HG02759 (cell line): ENCODE results near the gene GCH1.
"Not testable (repeated sequence)": the region's sequence is repeated elsewhere in the genome, so short reads cannot be mapped to it uniquely, and the experiment has no call there.

Experiments used
- ATAC-seq: cut with Tn5 transposase; IDR thresholded peaks from one replicate; pipeline ENCODE4 v1.9.1; 2021; ENCODE audit warnings: mild to moderate bottlenecking, moderate library complexity; ENCODE audit not compliant: unreplicated experiment

Gene GCH1

DNA sequence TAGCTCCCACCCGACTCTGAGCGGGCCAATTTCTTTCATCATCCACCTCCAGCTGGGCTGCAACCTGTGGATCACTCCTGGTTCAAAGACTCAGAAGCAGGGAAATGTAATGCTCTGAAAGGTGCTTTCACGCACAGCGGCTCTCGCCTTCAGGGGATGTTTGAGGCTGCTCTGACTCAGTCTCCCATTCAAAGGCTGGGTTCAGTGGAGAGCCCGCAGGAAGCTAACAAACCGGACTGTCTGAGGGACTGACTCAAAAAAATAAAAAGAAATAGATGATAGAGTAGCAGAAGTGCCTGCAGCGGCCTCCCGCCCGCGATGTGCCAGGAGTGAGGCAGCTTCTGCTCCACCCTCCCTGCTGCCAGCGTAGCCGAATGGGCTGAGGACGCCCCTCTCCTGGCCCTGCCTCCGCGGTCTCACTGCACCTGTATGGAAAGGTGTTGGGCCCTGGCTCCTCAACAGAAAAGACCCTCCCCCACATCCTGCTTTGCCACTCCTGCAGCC is 98.0 kb downstream of the GCH1 start:
- ATAC-seq, result no peak

DNA sequence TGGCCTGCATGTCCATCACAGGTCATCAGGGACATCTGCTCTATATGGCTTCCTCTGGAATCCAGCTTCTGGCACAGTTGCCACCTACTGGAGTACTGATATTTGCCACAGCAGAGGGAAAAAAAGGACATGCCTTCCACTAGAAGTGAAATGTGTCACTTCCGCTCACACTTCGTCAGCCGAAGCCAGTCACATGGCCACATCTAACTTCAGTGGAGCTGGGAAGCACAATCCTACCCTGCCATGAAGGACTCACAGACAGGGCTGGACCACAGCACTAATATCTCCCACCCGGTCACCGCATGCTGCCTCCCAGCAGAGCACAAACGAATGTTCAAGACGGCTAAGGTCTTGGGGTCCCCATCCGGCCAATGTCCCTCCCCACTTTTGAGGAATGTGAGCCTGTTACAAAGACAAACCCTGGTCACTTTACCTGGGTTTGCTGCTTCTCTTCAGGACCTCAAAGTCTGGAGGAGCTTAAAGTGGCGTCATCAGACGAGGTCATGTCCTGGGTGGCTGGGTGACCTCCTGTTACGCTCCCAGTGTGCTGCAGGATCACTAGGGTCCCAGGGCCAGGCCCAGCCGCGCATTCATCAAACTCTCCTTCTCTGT is 98.6 kb downstream of the GCH1 start:
- ATAC-seq, result no peak

DNA sequence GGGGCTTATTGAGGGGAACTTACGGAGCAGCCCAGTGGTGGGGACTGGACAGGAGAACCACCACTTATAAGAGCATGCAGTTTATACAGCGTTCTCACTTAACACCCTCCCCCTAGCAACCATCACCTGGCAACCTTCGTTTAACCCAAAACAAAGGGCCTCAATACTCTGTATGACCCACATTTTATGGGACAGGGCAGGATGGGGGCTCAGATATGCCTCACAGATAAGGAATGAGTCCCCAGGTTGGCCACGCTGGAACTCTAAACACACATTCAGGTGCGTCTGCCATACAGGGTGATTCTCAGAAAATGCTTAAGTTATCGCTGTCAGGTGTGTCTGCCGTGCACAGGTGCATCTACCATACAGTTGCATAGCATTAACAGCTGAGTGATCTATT is 99.2 kb downstream of the GCH1 start:
- no peak for ATAC-seq

DNA sequence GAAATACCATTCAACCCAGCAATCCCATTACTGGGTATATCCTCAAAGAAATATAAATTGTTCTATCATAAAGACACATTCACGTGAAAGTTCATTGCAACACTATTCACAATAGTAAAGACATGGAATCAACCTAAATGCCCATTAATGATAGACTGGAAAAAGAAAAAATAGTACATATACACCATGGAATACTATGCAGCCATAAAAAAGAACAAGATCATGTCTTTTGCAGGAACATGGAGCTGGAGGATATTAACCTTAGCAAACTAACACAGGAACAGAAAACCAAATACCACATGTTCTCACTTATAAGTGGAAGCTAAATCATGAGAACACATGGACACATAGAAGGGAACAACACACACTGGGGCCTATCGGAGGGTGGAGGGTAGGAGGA is 101.1 kb downstream of the GCH1 start:
- ATAC-seq, result not testable (repeated sequence)

DNA sequence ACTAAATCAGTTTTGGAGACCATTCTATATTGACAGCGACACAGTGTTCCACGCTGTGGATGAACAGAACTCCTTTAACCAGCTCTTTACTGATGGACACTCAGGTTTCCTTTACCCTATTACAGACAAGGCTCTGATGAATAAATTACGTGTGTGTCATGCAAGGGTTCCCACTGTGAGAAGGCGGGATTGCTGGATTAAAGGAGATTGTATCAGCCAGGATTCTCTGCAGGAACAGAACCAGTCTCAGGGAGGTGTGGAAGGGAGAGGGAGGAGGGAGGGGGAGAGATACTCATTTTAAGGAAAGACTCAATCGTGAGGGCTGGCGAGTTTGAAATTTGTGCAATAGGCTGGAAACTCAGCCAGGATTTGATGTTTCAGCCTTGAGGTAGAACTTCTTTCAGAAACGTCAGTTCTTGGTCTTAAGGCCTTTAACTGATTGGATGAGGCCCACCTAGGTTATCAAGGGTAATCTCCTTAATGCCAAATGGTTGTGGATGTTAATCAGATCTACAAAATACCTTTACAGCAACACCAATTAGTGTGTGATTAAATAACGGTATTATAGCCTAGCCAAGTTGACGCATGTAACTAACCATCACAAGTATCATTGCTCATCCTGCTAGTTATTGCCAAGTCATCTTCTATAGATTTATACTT is 104.0 kb downstream of the GCH1 start:
- no peak for ATAC-seq

DNA sequence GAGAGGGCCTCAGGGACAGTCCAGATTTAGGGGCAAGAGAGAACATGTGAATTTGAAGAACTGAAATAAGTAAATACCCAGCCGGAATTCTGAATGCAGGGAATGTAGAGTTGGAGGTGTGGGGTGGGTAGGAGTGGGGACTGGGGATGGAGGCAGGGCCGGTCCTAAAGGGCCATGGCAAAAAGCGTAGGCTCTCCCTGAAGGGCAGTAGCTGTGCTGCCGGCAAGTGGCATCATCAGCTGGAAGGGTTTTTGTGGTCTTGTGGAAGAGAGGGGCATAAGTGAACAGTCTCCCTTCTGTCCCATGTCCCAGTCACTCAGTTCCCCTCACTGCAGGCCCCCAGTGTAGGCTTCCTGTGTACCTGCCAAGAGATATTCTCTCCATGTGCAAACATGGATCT is 104.6 kb downstream of the GCH1 start:
- no peak for ATAC-seq

DNA sequence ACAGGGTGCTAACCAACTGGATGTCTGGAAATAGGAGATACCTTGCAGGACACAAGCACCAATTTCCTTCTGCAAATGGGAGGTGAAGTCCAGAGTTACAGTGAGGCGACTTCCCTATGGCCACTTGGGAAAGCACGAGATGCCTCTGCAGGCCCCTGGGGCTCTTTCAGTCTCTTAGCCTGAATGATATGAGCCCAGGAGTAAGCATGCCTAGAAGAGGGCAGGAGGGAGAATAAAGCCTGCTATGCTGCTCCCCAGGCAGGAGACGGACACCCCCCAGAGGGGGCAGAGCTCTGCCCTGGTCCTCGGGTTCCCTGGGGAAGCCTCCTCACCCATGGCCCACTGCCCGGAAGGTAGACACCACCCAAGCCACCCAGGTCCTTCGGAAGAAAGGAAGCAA is 105.1 kb downstream of the GCH1 start:
- ATAC-seq, result no peak

DNA sequence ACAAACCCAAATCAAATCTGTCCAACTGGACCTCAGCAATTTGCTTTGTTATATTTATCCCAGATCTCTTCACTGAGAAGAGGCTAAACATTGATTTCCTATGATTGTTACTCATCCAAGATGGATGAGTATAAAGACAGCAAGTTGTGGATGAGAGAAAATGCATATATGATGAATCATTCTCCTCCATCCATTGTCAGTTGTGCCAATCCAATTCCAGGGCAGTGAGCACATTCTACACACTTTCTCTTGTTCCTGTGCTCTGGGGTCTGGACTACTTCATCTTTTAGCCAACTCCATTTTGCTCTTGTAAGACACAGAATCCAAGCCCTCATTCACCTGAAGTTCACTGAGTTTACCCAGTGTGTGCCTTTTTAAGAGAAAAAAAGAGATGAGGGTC is 105.7 kb downstream of the GCH1 start:
- no peak for ATAC-seq

DNA sequence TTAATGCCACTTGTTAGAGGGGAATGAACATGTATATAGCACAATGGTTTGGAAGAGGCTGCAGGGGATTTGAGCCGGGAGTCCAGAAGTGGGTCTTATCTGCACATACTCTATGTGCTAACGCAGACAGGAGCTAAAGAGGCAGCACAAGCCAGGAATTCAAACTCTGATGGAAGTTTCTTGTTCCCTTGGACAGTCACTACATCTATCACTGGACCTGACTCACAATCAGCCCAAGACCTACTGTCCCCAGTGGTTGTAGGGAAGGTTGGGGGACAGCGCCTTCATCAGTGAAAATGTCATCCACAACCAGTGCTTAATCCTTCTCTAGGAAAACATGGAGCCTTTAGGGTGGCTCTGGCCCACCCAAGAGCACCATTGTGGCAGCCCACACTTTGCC is 107.8 kb downstream of the GCH1 start:
- no peak for ATAC-seq

DNA sequence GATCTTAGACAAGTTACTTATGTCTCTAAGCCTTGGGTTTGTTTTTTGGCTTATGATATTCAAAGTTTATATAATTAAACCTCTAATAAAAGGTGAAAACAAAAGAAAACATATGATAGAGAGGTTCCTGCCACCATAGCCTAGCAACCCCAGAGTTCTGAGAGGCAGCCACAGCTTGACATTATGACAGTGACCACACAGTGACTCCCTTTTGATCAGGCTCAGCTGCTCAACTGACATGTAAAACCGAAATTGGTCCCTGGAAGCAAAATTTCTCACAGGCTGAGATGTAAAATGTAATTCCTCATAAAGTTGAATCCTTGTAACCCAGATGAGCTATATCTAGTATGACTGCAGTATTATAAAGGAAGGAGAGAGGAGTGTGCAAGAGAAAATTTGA is 108.5 kb downstream of the GCH1 start:
- no peak for ATAC-seq

DNA sequence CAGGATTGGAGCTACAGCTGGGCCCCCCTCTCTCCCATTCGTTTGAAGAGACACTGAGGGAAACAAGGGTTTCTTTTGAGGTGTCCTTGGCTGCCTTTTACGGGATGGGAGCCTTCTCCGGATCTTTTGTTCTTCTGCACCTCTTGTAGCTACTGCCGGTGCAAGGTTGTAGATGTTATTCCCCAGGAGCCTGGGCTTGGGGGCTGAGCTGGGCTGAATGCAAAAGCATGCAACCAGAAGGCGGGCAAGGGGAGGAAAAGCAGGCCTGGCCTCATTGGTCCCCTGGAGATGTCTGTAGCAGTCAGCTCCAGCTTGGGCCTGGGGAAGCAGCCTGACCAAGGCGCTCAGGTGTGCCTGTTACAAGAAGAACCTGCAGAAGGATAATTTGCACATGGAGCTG is 110.3 kb downstream of the GCH1 start:
- no peak for ATAC-seq
